HepG2 (cell line): ENCODE data around the gene CNTRL. TPM values are rescaled to one million over a fixed set of nuclear protein-coding genes. Genes with fewer than 3 reads are reported as not detected.
A peak's percentile ranks its signal among the peaks of the same experiment; 100 is the strongest.

Experiments
- CEBPG ChIP-seq: IDR thresholded peaks from 2 replicates; pipeline ENCODE4 v1.6.1; 2016
- CREM ChIP-seq, 2 experiments: sonication (generic) in 1 of 2; formaldehyde crosslinking in 1 of 2; IDR thresholded peaks; 2 replicates each; pipeline versions ENCODE4 v1.4.0 to v1.6.1; 2016 to 2020; ENCODE audit warnings: antibody characterized with exemption in 1 of 2, mild to moderate bottlenecking in 1 of 2, missing genetic modification reagents in 1 of 2
- NFYB ChIP-seq: sonication (generic); formaldehyde crosslinking; IDR thresholded peaks from 2 replicates; pipeline ENCODE4 v1.4.0; 2020; ENCODE audit warnings: missing genetic modification reagents
- PPARG ChIP-seq: conservative IDR thresholded peaks from 2 replicates; pipeline ENCODE4 v1.6.1; 2016; ENCODE audit warnings: missing biosample characterization, missing genetic modification reagents
- REL ChIP-seq: sonication (generic); formaldehyde crosslinking; conservative IDR thresholded peaks from 2 replicates; pipeline ENCODE4 v1.8.0; 2022; ENCODE audit warnings: mild to moderate bottlenecking, missing genetic modification reagents, moderate library complexity
- SOX13 ChIP-seq, 3 experiments: fragments of 450-650 bp in 1 of 3; sonication (generic) in 1 of 3; formaldehyde crosslinking in 1 of 3; IDR thresholded peaks in 2 of 3; conservative IDR thresholded peaks in 1 of 3; 2 replicates each; pipeline versions ENCODE4 v1.5.0 to v1.6.1; 2016 to 2020; ENCODE audit warnings: antibody characterized with exemption in 1 of 3, mild to moderate bottlenecking in 1 of 3, missing compliant biosample characterization in 1 of 3, missing genetic modification reagents in 1 of 3, moderate library complexity in 1 of 3
- SUZ12 ChIP-seq: fragments of 150-350 bp; IDR thresholded peaks from 2 replicates; pipeline ENCODE4 v1.6.1; 2014; ENCODE audit warnings: low read depth, low read length
- TBX2 ChIP-seq: sonication (generic); formaldehyde crosslinking; IDR thresholded peaks from 2 replicates; pipeline ENCODE4 v1.5.0; 2020; ENCODE audit warnings: missing genetic modification reagents, mild to moderate bottlenecking, borderline replicate concordance
- ZFP41 ChIP-seq: sonication (generic); formaldehyde crosslinking; IDR thresholded peaks from 2 replicates; pipeline ENCODE4 v1.4.0; 2020; ENCODE audit warnings: mild to moderate bottlenecking, missing genetic modification reagents, borderline replicate concordance
- polyA plus RNA-seq, 8 experiments: library from polyadenylated mRNA; depleted of rRNA in 3 of 8; stranded (reverse) in 7 of 8; unstranded in 1 of 8; fragments of >200 nt; fragmentation: Illumina TruSeq in 4 of 8; extraction: Trizol in 4 of 8; gene quantifications; 2 replicates each; pipeline versions ENCODE4 v1.2.1 to v1.2.3, GENCODE V29; 2011 to 2016; ENCODE audit warnings: low read depth in 4 of 8, missing spikeins in 1 of 8, mixed read lengths in 1 of 8; ENCODE audit not compliant: insufficient read depth in 1 of 8
- total RNA-seq, 5 experiments: library from RNA; depleted of rRNA; stranded (reverse); fragments of >200 nt; fragmentation: Illumina TruSeq; extraction: Trizol; gene quantifications; 2 replicates each; pipeline ENCODE4 v1.2.3, GENCODE V29; 2016; ENCODE audit warnings: low read depth in 1 of 5
- TF ChIP-seq, protein P1 (sequence below): IDR thresholded peaks from 2 replicates; pipeline ENCODE4 v1.6.1; 2016; ENCODE audit warnings: low read depth, control low read depth
- TF ChIP-seq, protein P2 (sequence below): IDR thresholded peaks from 2 replicates; pipeline ENCODE4 v1.6.1; 2016; ENCODE audit warnings: missing biosample characterization, missing genetic modification reagents, low read depth
- TF ChIP-seq, protein P3 (sequence below), 2 experiments: fragments of 450-650 bp in 1 of 2; sonication (generic) in 1 of 2; formaldehyde crosslinking; IDR thresholded peaks; 2 replicates each; pipeline versions ENCODE4 v1.5.0 to v1.8.0; 2020 to 2022; ENCODE audit warnings: mild to moderate bottlenecking in 1 of 2, missing genetic modification reagents in 1 of 2

Gene CNTRL
- total and polyA plus RNA-seq, 2 of the 13 experiments (the other 11 are each of a cell fraction or from before 2014, with no cell fraction given): 7.5 to 11.8 TPM

DNA sequence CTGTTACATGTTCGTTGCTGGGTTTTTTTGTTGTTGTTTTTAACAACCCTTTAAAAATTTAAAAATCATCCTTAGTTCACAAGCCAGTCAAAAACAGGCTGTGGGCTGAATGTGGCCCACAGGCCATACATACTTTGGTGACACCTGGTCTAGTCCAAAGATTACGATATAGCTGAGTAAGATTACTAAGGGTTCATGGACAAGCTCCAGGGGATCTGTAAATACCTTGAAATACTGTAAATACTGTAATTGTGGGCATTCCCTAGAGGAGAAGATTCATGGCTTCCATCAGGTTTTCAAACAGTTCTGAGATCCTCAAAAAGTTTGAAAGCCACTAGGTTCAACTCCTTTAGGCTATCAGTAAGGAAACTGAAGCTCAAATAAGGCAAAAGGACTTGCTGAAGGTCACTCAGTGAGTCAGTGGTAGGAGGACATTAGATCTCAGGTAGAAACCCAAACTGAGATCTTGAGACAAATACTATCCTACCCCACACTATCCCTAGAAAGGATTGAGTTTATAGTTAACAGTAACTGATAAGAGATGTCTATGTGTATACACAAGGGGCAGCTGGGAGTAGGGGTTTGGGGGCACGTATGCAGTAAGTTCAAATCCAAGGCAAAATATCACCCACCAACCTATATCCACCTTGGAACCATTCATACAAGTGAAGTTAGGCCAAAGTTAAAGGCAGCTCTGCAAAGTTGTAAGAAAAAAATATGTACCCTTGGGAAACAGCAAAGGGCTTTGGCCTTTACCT, 109.1 kb downstream of the CNTRL start (continued):
- TF ChIP-seq, protein P1, sequence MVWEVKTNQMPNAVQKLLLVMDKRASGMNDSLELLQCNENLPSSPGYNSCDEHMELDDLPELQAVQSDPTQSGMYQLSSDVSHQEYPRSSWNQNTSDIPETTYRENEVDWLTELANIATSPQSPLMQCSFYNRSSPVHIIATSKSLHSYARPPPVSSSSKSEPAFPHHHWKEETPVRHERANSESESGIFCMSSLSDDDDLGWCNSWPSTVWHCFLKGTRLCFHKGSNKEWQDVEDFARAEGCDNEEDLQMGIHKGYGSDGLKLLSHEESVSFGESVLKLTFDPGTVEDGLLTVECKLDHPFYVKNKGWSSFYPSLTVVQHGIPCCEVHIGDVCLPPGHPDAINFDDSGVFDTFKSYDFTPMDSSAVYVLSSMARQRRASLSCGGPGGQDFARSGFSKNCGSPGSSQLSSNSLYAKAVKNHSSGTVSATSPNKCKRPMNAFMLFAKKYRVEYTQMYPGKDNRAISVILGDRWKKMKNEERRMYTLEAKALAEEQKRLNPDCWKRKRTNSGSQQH (CRISPR knock-in tag): no peak
- TF ChIP-seq, protein P2, sequence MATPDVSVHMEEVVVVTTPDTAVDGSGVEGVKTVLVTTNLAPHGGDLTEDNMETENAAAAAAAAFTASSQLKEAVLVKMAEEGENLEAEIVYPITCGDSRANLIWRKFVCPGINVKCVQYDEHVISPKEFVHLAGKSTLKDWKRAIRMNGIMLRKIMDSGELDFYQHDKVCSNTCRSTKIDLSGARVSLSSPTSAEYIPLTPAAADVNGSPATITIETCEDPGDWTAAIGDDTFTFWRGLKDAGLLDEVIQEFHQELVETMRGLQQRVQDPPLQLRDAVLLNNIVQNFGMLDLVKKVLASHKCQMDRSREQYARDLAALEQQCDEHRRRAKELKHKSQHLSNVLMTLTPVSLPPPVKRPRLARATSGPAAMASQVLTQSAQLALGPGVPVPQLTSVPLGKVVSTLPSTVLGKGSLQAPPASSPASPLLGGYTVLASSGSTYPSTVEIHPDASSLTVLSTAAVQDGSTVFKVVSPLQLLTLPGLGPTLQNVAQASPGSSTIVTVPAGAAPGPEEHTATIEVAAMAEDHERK (CRISPR knock-in tag): no peak
- no peak for TF ChIP-seq SUZ12
- TF ChIP-seq REL (CRISPR knock-in tag): no peak
- peak; percentile 68; the same call in 1 of the 2 replicates for TF ChIP-seq PPARG
- no peak for TF ChIP-seq NFYB (CRISPR knock-in tag)
- peak; percentile 64 for TF ChIP-seq TBX2
- peak; percentile 42; the same call in 1 of the 2 replicates for TF ChIP-seq CREM (IDR thresholded peaks at IDR 0.05)
- no peak for TF ChIP-seq CREM (CRISPR knock-in tag; IDR thresholded peaks at IDR 0.05)
- TF ChIP-seq SOX13 (IDR thresholded peaks at IDR 0.05): no peak
- TF ChIP-seq SOX13 (CRISPR knock-in tag; conservative IDR thresholded peaks at IDR 0.05 in 1 of 2, IDR thresholded peaks at IDR 0.05 in 1 of 2): peak in 1 of 2 experiments; percentile 53; a peak in 1 of 4 replicates
- TF ChIP-seq CEBPG (CRISPR knock-in tag): peak; percentile 43
- no peak for TF ChIP-seq ZFP41 (CRISPR knock-in tag)
- TF ChIP-seq, protein P3, sequence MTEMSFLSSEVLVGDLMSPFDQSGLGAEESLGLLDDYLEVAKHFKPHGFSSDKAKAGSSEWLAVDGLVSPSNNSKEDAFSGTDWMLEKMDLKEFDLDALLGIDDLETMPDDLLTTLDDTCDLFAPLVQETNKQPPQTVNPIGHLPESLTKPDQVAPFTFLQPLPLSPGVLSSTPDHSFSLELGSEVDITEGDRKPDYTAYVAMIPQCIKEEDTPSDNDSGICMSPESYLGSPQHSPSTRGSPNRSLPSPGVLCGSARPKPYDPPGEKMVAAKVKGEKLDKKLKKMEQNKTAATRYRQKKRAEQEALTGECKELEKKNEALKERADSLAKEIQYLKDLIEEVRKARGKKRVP (CRISPR knock-in tag; IDR thresholded peaks at IDR 0.05): peak in 1 of 2 experiments; percentile 53; a peak in 1 of 4 replicates
